ENCODE measurements around the gene OR4K15. TPM values are rescaled to one million over a fixed set of nuclear protein-coding genes. Genes with fewer than 3 reads are reported as not detected.
"Not testable (repeated sequence)": the region's sequence is repeated elsewhere in the genome, so short reads cannot be mapped to it uniquely, and the experiment has no call there.

Gene OR4K15
- total RNA-seq, 4 donors from 2014 or later, result not detected

- Histone ChIP-seq H3K27ac (no peak overlapping the region), H3K9me3 (no peaks in the 10 kb centered on the region), H3K36me3 (no peaks in the 10 kb centered on the region), H3K4me1 (no peaks in the 10 kb centered on the region), H3K4me3 (no peak overlapping the region), H3K27me3 (no peaks in the 10 kb centered on the region)
- no peak for DNase-seq
- intact Hi-C loops (cut with DNase I; ENCODE audit: low total_unique reads), result no loop called here
- 67 to 76% methylated on average over 2 of the region's 2 CpGs for WGBS, 2 donors (ENCODE audit: low coverage in 1 of 2)
- TF ChIP-seq EP300 (IDR thresholded peaks at IDR 0.05; ENCODE audit: low read depth) (no peak), POLR2A (IDR thresholded peaks at IDR 0.05) (no peak), POLR2AphosphoS5 (IDR thresholded peaks at IDR 0.05) (no peak)
- TF ChIP-seq, protein P1, sequence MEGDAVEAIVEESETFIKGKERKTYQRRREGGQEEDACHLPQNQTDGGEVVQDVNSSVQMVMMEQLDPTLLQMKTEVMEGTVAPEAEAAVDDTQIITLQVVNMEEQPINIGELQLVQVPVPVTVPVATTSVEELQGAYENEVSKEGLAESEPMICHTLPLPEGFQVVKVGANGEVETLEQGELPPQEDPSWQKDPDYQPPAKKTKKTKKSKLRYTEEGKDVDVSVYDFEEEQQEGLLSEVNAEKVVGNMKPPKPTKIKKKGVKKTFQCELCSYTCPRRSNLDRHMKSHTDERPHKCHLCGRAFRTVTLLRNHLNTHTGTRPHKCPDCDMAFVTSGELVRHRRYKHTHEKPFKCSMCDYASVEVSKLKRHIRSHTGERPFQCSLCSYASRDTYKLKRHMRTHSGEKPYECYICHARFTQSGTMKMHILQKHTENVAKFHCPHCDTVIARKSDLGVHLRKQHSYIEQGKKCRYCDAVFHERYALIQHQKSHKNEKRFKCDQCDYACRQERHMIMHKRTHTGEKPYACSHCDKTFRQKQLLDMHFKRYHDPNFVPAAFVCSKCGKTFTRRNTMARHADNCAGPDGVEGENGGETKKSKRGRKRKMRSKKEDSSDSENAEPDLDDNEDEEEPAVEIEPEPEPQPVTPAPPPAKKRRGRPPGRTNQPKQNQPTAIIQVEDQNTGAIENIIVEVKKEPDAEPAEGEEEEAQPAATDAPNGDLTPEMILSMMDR (IDR thresholded peaks at IDR 0.05), result no peak
- in situ Hi-C loops (cut with MboI; ENCODE audit: low pct_ligation_motif_present in 1 of 4, low pct_unique_long_range_greater_than_20kb in 1 of 4, low sequenced_read_pairs in 3 of 4), result no loop called here
Observed at GRCh38 chr14:19949218-19949617, 26.2 kb upstream of the OR4K15 start.

- whole genome bisulfite sequencing, 2 donors (ENCODE audit: low coverage in 1 of 2), result 25 to 78% methylated on average over 2 of the region's 2 CpGs
- intact Hi-C loops (cut with DNase I; ENCODE audit: low total_unique reads); in situ Hi-C loops (cut with MboI; ENCODE audit: low pct_ligation_motif_present in 1 of 4, low pct_unique_long_range_greater_than_20kb in 1 of 4, low sequenced_read_pairs in 3 of 4): not testable (repeated sequence)
Observed at GRCh38 chr14:19969735-19970134, 5.7 kb upstream of the OR4K15 start.

GRCh38 chr14:19974844-19975243, 547 bp upstream of the OR4K15 start:
- Histone ChIP-seq H3K4me3 (no peak overlapping the region), H3K36me3 (no peaks in the 10 kb centered on the region), H3K9me3 (no peaks in the 10 kb centered on the region), H3K27me3 (no peaks in the 10 kb centered on the region), H3K27ac (no peak overlapping the region), H3K4me1 (no peaks in the 10 kb centered on the region)
- DNase-seq, result no peak
- TF ChIP-seq POLR2AphosphoS5 (IDR thresholded peaks at IDR 0.05) (no peak), EP300 (IDR thresholded peaks at IDR 0.05; ENCODE audit: low read depth) (no peak)
- WGBS, 2 donors (ENCODE audit: low coverage in 1 of 2), result 73 to 79% methylated on average over 1 of the region's 1 CpG
- intact Hi-C loops (cut with DNase I; ENCODE audit: low total_unique reads), result no loop called here
- in situ Hi-C loops (cut with MboI; ENCODE audit: low pct_ligation_motif_present in 1 of 4, low pct_unique_long_range_greater_than_20kb in 1 of 4, low sequenced_read_pairs in 3 of 4), result no loop called here

More at GRCh38 chr14:19969735-19970134, 5.7 kb upstream of the OR4K15 start:
- not testable (repeated sequence) for H3K27ac ChIP-seq, H3K27me3 ChIP-seq, H3K4me3 ChIP-seq, H3K4me1 ChIP-seq, H3K36me3 ChIP-seq, H3K9me3 ChIP-seq, DNase-seq

DNA sequence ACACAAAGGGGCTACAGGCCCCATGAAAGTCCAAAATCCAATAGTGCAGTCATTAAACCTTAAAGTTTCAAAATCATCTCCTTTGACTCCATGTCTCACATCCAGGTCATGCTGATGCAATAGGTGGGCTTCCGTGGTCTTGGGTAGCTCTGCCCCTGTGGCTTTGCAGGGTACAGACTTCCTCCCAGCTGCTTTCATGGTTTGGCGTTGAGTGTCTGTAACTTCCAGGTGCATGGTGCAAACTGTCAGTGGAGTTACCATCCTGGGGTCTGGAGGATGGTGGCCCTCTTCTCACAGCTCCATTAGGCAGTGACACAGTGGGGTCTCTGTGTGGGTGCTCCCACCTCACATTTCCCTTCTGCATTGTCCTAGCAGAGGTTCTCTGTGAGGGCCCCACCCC, 18.0 kb downstream of the OR4K15 start:
- Histone ChIP-seq H3K27me3 (no peaks in the 10 kb centered on the region), H3K4me3 (no peak overlapping the region), H3K27ac (no peak overlapping the region), H3K36me3 (no peaks in the 10 kb centered on the region), H3K9me3 (no peaks in the 10 kb centered on the region), H3K4me1 (no peaks in the 10 kb centered on the region)
- TF ChIP-seq EP300 (IDR thresholded peaks at IDR 0.05; ENCODE audit: low read depth) (no peak), POLR2A (IDR thresholded peaks at IDR 0.05) (no peak), POLR2AphosphoS5 (IDR thresholded peaks at IDR 0.05) (no peak)
- TF ChIP-seq, protein P1 (IDR thresholded peaks at IDR 0.05), result no peak
- in situ Hi-C loops (cut with MboI; ENCODE audit: low pct_ligation_motif_present in 1 of 4, low pct_unique_long_range_greater_than_20kb in 1 of 4, low sequenced_read_pairs in 3 of 4) (no loop called here), intact Hi-C loops (cut with DNase I; ENCODE audit: low total_unique reads) (no loop called here)
- no peak for DNase-seq
- WGBS, 2 donors (ENCODE audit: low coverage in 1 of 2), result 68% methylated on average over 2 of the region's 2 CpGs; no CpG with 5 or more reads in 1 of the 2 donors

DNA sequence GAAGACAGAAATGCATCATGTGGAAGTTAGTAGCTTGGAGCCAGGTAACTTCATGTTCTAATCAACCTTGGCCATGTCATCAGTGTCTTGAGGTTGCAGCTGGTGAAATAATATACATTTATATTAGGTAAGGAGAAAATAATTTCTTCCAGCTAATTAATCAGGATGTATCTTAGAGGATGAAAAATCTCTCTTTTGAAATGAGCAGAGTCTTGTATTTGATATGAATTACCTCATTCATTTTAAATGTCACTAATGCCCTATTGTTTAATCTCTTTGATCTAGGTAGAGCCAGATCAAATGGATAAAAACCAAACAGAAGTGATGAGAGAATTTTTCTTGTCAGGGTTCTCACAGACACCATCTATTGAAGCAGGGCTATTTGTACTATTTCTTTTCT, 26.5 kb downstream of the OR4K15 start, which contains the start of gene OR4Q2:
Gene OR4Q2, plus strand, starts transcription at position 301 of the 400 bp plus-strand sequence.
- in situ Hi-C loops (cut with MboI; ENCODE audit: low pct_ligation_motif_present in 1 of 4, low pct_unique_long_range_greater_than_20kb in 1 of 4, low sequenced_read_pairs in 3 of 4), result no loop called here
- H3K27me3 ChIP-seq, result no peaks in the 10 kb centered on the region

More for the DNA sequence above, 26.5 kb downstream of the OR4K15 start, which contains the start of gene OR4Q2:
- Histone ChIP-seq H3K4me1 (no peaks in the 10 kb centered on the region), H3K9me3 (no peaks in the 10 kb centered on the region), H3K36me3 (no peaks in the 10 kb centered on the region), H3K27ac (no peak within 1 kb of the TSS), H3K4me3 (no peak within 1 kb of the TSS)
- intact Hi-C loops (cut with DNase I; ENCODE audit: low total_unique reads), result no loop called here
- TF ChIP-seq POLR2A (IDR thresholded peaks at IDR 0.05), result no peak
- TF ChIP-seq POLR2AphosphoS5 (IDR thresholded peaks at IDR 0.05), result no peak
- TF ChIP-seq, protein P1 (IDR thresholded peaks at IDR 0.05), result no peak
- DNase-seq, result no peak

Measured in transverse colon (tissue), 4 donors.